GM20431 (cell line): ENCODE measurements around the gene RAB11FIP4.

Experiments
- in situ Hi-C: fragments of 300-500 bp; cut with MseI, MboI; formaldehyde crosslinking; loops from one replicate; pipeline ENCODE4 v1.15.0; 2020; ENCODE audit warnings: low sequenced_read_pairs; ENCODE audit not compliant: unreplicated experiment

RAB11FIP4 gene

DNA sequence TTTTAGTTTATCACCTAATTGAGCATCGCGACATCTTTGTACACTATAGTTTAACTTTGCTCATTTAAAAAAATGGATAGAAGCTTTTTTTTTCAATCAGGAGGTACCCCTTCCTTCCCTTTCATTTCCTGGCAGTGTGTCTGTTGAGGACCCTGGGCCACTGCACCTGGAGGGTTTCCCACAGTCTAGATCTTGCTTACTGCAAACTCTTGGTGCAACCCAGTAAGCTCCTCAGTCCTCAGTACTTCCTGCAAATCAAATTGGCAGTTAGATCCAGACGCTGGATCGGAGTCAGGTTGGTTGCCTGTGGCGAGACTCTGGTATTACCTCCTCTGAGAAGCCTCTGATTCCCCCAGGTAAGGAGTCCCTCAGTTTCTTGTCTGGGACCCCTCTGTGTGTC lies 162.0 kb downstream of the RAB11FIP4 start:
- in situ Hi-C loops: loop anchor here (10.0 kb wide), 1 partner anchor 291 kb away; no protein-coding TSS in a partner anchor

- in situ Hi-C loops: loop anchor here (10.0 kb wide), 1 partner anchor 290 kb away; no protein-coding TSS in a partner anchor
These were observed 163.5 kb downstream of the RAB11FIP4 start for GRCh38 chr17:31554930-31555329.

DNA sequence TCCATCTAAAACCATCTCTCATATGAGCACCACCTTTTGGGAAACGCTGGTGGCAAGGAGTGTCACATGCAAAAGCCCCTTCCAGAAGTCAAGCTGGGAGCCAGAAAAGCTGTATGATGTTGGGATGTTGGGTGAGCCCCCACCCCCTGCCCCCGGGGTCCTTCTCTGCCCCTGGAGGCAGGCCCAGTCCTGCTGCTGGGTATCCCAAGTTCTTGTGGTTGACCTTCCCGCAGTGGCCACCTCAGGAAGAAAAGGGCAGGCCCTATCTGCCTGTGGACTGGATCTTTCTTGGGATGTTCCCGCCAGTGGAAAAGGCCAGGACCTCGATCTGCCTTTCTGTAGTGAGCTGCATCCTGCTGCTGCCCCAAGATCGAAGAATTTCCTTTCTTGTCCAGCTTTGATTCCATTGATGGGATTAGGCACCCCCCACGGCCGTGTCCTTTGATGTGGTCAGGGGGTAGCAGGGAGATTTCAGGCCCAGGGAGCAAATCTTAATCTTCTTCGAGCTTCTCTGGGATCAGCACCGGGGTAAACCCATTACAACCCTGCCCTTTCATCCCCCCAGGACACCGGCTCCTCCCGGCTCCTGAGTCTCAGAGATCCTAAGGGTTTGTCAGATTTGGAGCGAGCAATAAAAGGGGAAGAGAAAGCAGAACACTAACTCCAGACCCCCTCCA lies 165.6 kb downstream of the RAB11FIP4 start:
- in situ Hi-C loops: loop anchor here (10.0 kb wide), 1 partner anchor 288 kb away; no protein-coding TSS in a partner anchor

GRCh38 chr17:31558748-31559583 lies 167.5 kb downstream of the RAB11FIP4 start:
- in situ Hi-C loops: loop anchor here (10.0 kb wide), 1 partner anchor 286 kb away; no protein-coding TSS in a partner anchor

DNA sequence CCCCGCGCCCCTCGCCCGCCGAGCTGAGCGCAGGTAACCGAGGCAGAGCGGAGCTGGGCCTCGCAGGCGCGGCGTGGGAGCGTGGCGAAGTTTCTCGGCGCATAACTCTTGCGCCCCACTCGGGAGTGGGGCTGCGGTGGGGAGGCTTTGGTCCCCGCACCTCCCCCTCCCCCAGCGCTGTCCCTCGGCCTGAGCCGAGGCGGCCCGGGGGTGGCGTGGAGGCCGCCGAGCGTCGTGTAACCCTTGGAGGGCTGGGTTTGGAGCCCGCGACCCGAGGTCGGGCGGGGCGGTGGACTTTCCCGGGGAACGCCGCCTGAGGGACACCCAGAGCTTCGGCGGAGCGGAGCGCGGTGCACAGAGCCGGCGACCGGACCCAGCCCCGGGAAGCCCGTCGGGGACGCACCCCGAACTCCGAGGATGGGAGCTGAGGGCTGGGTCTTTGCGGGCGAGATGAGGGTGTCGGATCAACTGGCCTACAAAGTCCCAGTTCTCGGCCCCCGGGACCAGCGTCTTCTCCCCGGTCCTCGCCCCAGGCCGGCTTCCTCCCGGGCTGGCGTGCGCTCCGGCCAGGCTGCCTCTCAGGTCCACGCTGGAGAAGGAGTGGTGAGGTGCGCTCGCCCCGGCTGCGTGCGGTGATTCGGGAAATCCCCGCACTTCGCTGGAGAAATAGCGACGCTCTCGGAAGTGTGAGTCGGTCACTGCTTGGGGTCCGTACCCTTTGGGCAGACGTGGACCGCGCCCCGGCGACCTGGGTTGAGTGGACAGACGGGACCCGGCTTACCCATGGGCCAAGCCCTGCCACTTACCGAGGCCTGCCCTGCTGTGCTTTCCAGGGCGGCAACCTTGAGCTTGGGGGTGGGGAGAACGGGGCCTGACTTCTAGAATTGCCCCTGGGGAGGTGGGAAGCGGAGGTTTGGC lies 168.4 kb downstream of the RAB11FIP4 start:
- in situ Hi-C loops: loop anchor here (10.0 kb wide), 1 partner anchor 285 kb away; no protein-coding TSS in a partner anchor

DNA sequence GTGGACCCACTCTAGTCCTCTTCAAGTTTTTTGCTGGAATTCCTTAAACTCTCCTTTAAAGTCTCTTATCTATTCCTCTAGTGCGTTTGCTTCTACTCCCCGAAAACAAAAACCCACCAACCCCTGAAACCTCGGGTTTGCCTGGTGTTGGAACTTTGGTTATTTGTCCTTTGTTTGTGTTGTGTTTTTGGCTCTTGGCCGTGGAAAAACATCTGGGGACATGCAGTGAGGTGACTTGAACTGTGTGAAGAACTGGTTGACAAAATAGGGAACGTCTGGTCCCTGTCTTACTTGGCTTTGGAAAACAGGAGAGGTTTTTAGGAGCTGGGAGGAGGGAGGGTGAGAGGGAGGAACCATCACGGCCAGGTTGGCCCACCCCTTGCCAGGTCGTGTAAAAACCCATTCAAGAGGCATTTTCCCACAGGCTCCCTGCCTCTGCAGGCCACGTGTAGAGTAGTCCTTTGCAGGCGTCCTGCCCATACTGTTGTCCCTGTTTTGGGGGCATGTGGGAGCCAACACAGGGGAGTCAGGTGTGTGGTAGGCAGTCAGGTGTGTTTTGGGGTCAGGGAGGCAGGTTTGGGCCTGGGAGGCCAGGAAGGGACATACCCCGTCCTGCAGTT lies 169.3 kb downstream of the RAB11FIP4 start:
- in situ Hi-C loops: no loop called here

DNA sequence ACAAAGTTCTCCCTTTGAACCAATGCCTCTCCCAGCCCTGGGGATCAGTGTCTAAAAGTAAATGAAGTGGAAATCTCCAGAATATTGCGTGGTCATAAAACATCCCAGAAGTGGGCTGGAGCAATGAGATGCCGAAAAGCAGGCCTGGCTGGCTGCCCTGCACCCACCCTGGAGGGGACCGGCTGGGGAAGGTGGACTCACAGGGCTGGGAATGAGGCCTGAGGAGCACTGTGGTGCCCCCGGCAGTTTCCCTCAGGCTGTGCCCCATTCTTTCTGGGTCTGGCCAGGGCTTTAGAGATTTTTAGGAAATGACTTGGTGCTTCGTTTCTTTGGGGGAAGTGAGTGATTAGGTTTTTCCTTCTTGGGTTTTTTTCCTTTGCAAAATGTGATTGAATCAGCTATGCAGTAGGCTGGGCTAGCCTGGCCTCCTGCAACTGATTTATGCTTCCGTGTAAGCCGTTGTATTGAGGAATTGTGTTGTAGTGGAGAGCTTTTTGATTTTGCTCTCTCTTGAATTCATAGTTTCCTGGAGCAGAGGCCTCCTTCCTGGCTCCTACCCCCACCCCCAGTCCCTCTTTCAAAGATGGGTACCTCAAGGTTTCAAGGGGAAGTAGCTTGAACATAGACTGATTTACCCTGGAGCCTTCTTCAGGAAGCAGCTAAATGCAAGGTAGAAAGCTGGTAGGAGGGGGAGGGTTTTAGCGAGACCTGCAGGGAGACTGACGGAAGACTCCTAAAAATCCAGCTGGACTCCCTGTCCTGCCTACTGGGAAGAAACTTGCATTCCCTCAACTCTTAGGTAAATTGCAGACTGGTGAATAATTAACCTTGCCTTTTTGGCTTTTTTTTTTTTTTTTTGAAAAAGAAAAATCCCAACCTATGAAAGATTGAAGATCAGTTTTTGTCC lies 170.2 kb downstream of the RAB11FIP4 start:
- in situ Hi-C loops: no loop called here

DNA sequence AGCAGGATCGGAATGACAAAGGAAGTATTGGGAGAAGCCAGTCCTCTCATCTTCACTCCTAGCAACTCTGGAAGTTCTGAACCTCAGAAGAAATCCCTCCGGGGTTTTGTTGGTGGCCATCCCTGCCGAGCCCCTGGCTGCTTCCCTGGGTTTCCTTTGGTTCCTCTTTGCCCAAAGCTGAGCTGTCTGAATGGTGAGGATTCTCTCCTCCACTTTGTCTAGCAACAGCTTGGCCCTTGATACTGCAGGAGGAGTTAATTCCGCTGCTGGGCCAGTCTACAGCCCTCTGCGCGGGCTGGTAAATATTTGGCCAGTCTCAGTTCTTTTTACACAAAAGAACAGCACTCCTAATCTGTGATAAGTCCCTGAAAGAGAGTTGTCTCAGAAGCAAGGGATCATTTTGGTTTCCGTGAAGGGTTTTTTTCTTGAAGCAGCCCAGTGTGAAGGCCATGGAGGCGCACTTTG lies 170.9 kb downstream of the RAB11FIP4 start:
- in situ Hi-C loops: no loop called here

DNA sequence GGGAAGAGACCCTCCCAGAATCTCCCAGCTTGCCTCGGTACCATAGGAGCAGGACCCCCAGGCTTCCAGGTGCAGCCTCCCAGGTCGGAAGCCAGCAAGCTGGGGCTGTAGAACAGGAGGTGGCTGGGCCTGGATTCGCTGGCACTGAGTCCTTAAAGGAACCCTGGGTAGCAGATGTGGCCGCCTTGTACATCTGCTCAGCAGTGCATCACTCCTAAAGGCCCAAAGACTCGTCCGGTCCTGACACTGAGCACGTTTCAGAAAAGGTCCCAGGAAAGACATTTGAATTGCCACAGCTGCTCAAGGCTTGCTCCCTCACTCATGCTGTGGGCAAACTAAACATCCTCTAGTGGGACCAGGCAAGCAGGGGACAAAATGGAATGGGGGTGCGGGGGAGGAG lies 172.8 kb downstream of the RAB11FIP4 start:
- in situ Hi-C loops: no loop called here

DNA sequence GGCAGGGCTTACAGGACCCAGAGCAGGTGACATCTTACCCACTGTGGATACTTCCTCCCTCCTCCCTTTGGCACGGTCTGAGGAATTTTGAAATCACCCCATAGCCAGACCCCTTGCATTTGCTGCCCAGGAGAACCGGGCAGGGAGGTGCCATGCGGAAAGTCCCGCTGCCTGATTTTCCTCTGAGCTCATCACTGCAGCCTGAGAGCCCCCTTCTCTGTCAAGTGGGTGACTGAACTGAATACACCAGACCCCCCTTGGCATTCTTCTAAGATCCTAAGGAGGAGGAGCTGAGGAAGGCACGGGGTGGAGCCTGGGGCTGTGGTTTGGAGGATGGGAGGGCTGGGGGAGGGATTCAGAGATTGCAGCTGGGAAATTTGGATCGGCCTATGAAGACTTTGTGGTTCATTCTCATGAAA lies 173.4 kb downstream of the RAB11FIP4 start:
- in situ Hi-C loops: no loop called here

DNA sequence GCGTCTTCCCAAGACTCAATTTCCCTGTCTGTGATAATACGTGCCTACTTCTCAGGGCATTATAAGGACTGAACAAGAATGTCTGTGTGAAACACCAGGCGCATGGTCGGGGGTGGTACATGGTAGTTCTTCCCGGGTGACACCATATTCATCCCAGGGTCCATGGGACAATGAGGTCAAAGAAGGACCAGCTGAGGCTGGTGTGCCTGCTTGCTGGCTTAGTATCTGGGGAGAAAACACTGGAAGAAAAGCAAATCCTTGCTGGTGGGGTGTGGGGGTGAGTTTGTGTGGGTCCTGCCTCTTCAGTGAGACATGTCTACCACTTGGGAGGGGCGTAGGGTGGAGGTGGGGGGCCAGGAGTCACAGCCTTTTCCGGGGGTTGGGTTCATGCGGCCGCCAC lies 174.2 kb downstream of the RAB11FIP4 start:
- in situ Hi-C loops: no loop called here

DNA sequence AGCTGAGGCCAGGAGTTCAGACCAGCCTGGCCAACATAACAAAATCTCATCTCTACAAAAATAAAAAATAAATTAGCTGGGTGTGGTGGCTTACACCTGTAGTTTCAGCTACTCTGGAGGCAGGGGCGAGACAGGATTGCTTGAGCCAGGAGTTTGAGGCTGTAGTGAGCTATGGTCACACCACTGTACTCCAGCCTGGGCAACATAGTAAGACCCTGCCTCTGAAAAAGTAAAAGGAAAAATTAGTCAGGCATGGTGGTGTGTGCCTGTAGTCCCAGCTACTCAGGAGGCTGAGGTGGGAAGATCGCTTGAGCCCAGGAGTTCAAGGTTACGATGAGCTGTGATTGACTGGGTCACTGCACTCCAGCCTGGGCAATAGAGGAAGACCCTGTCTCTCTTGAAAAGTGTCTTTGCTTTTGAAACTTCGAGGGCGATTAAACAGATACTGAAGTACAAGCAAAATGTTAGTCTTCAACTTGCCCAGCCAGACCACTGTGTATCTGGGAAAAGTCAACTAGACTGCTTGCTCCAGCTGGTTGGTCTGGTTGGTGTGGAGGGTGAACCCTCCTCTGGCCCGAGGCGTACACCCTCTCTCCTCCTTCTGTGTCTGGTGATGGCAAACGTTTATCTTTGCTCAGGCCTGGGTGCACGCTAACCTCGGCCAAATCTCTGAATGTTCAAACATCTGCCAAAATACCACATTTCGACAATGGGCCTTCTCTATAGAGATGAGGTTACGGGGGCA lies 174.9 kb downstream of the RAB11FIP4 start:
- in situ Hi-C loops: no loop called here

DNA sequence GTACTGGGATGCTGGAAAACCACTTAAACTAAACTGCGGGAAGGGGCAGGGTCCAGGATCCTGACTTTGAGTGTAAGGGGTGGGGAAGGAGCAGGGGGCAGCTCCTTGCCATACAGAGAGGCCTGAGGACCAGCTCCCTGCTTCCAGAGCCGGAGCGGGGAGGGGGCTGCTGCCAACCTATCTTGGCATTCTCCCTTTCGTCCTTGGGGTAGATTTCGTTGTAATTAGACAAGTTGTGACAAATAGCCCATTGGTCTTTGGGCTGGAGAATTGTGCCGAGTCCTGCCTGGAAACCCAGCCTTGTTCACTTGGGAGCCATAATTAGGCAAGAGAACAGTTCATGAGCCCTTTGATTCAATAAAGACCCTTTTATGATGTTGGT lies 175.5 kb downstream of the RAB11FIP4 start:
- in situ Hi-C loops: no loop called here

- in situ Hi-C loops: no loop called here
These were observed 176.6 kb downstream of the RAB11FIP4 start for GRCh38 chr17:31568121-31568520.

DNA sequence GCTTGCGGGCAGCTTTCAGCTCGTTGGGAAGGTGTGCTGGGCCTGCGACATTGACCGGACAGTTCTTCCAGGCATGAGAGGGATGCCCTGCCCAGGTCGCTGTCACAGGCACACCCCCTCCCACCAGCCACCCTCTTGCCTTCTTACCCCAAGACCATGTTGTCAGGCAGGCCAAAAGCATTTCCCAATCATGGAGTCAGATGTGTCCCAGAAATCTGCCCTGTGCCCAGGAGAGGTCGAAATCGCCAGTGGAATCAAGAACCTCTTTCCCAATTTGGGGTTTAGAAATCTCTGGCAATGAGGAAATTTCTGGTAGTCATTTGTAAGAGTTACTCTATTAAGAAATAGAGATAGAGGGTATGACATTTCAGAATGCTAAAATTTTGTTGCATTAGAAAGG lies 177.1 kb downstream of the RAB11FIP4 start:
- in situ Hi-C loops: no loop called here

DNA sequence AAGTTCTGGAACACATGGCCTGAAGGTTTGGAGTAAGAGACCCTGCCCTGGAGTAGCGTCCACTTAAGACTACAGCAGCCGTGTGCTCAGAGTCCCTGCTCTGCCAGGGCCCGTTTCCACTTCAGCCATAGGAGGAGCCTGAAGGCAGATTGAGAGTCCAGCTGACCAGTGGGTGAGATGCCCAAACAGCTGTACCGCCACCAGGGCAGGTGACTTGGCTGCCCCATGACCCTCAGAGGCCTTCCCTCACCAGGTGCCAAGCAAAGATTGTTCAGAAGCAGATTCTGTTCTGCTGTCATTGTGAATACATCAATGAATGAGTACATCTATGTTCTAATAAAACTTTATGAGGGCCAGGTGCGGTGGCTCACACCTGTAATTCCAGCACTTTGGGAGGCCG lies 178.8 kb downstream of the RAB11FIP4 start:
- in situ Hi-C loops: no loop called here

DNA sequence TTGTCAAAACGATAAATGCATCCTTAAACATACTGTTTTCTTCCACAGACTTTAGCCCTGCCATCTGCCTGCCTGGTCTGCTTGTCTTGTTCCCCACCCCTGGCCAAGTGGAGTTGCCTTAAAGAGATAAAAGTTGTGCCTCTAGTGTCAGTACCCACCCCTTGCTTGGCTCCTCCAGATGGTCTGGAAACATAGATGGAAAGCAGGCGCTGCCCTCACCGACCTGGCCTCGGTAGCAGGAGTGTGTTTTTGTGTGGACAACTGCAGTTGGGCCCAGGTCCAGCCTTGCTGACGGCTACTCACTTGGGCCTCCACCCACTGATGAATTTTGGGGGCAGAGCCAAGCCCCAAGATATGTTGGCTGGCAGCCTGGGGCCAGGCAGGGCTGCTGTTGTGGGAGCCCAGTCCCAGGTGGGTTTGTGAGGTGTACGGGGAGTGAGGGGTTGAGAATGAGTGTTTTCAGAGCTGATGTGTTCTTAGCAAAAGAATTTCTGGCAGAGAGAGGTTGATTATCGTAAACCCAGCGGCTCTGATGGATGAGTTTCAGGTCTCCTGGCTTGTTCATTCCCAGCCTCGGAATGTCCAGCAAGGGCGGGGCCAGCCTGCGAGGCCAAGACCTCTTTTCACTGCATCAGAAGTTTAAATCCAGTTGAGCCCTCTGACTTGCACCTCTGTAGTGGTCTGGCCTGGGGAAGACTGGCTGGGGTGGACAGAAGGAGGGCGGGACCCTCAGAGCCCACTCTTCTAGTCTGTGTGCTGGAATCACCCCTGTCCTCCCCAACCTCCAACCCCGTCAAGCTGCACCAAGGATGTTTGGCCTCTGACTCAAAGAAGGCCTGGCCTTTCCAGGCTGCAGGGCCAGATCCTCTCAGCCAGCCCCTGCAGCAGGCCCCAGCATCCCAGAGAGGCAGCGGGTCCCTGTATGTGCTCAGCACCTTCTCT lies 179.7 kb downstream of the RAB11FIP4 start:
- in situ Hi-C loops: no loop called here
